Measurements from ENCODE around the gene NME5. TPM values are rescaled to one million over a fixed set of nuclear protein-coding genes. Genes with fewer than 3 reads are reported as not detected.

The NME5 gene
- total and polyA plus RNA-seq, 2 of the 4 experiments (the other 2 are of a cell fraction) = 0.17 to 0.18 TPM

GRCh38 chr5:138180183-138180782, 41.1 kb upstream of the NME5 start:
- Histone ChIP-seq H3K27me3 (ENCODE audit: control insufficient read depth, insufficient read depth, low read length) (no peaks in the 10 kb centered on the region), H3K56ac (ENCODE audit: extremely low read depth, insufficient read depth, low read length) (no peak overlapping the region), H3K9me3 (ENCODE audit: control insufficient read depth, insufficient read depth, low read length) (no peaks in the 10 kb centered on the region), H4K8ac (ENCODE audit: low read depth in 2 of 2, low read length in 2 of 2) (no peak overlapping the region), H3K79me1 (ENCODE audit: low read depth in 1 of 2, low read length in 2 of 2) (peaks cover 25 to 40% of the 10 kb centered on the region in 2 experiments), H2BK5ac (ENCODE audit: low read depth, low read length, poor library complexity, severe bottlenecking) (no peak overlapping the region), H3K4me3 (ENCODE audit: insufficient read depth, low read depth, low read length) (no peak overlapping the region), H3K9me1 (ENCODE audit: insufficient read depth, low read length) (no peaks in the 10 kb centered on the region; the same call in 1 of the 2 replicates), H3K14ac (replicated peaks; ENCODE audit: low read depth, low read length) (no peak overlapping the region), H3K36me3 (ENCODE audit: control insufficient read depth, insufficient read depth, low read length) (peaks cover 20% of the 10 kb centered on the region), H4K91ac (ENCODE audit: insufficient read depth, low read depth, low read length) (no peak overlapping the region), H2BK120ac (ENCODE audit: low read depth, low read length) (no peak overlapping the region), H3K4ac (ENCODE audit: low read depth, low read length) (no peak overlapping the region), H3K27ac (ENCODE audit: insufficient read depth, low read length) (no peak overlapping the region), H3K18ac (ENCODE audit: low read depth, low read length) (no peak overlapping the region), H3K23ac (ENCODE audit: low read depth, low read length) (no peak overlapping the region), H2BK15ac (ENCODE audit: low read depth, low read length) (no peak overlapping the region), H2AFZ (replicated peaks; ENCODE audit: low read length, poor library complexity) (no peak overlapping the region), H3K4me2 (ENCODE audit: low read depth, low read length) (peak overlapping the region; percentile 33; the same call in 1 of the 2 replicates), H3K4me1 (ENCODE audit: control insufficient read depth, insufficient read depth, low read length) (no peaks in the 10 kb centered on the region), H2AK9ac (replicated peaks; ENCODE audit: low read depth, low read length, poor library complexity) (no peak overlapping the region), H4K20me1 (ENCODE audit: insufficient read depth, low read length) (0 out of 2 replicates have a peak, but pooled peaks cover 4% of the 10 kb centered on the region), H2BK20ac (ENCODE audit: low read depth, low read length) (no peak overlapping the region), H4K5ac (ENCODE audit: low read depth, low read length) (no peak overlapping the region), H2AK5ac (ENCODE audit: low read depth, low read length) (no peak overlapping the region), H3K9ac (ENCODE audit: low read depth, low read length) (no peak overlapping the region)
- TF ChIP-seq RCOR1 (IDR thresholded peaks at IDR 0.05; ENCODE audit: insufficient replicate concordance, low read length) (no peak), CTCF (conservative IDR thresholded peaks at IDR 0.05; ENCODE audit: low read depth, low read length) (peak; percentile 48), CEBPB (IDR thresholded peaks at IDR 0.05; ENCODE audit: low read depth, low read length) (0 out of 2 replicates have a peak, but pooled peaks have one; percentile 29), RAD21 (IDR thresholded peaks at IDR 0.05; ENCODE audit: low read length) (peak; percentile 67), RFX5 (IDR thresholded peaks at IDR 0.05; ENCODE audit: low read depth, low read length) (no peak), SMC3 (IDR thresholded peaks at IDR 0.05; ENCODE audit: low read depth, low read length) (peak; percentile 30; the same call in 1 of the 2 replicates)
- ChIA-PET POLR2A (ENCODE audit: unreplicated experiment) (interaction anchor here (0.6 kb wide), 1 partner anchor 42 kb away, joined by 6 read pairs; no protein-coding TSS in a partner anchor), CTCF (interaction anchor here (1.4 kb wide), 1 partner anchor 8 kb away, joined by 3 read pairs; no protein-coding TSS in a partner anchor)
- ATAC-seq (ENCODE audit: low read depth) (no peak), DNase-seq (peak; percentile 64)
- dilution Hi-C loops (cut with HindIII; ENCODE audit: low sequenced_read_pairs, unreplicated experiment) (no loop called here), in situ Hi-C loops (cut with MboI; ENCODE audit: low sequenced_read_pairs) (loop anchor here (10.0 kb wide), 1 partner anchor 235 kb away; no protein-coding TSS in a partner anchor), intact Hi-C loops (cut with micrococcal nuclease) (loop anchor here (1.0 kb wide), 1 partner anchor 103 kb away; no protein-coding TSS in a partner anchor)
- BruUV-seq (replicated peaks) = no TSS peak
- WGBS, 2 experiments (ENCODE audit: extremely low coverage in 2 of 2, insufficient read length in 1 of 2) = no CpG with 5 or more reads among the region's 5 CpGs
